Liver (tissue), 9 donors: ENCODE results near the gene DNM3. TPM values are rescaled to one million over a fixed set of nuclear protein-coding genes. Genes with fewer than 3 reads are reported as not detected.

ENCODE experiments used
- DNase-seq: peaks from one replicate; pipeline ENCODE4 v3.0.0-alpha.2; 2017; ENCODE audit warnings: low spot score
- H3K27ac ChIP-seq, 2 donors: one replicate each; pipeline ENCODE4 v1.7.0; 2013; ENCODE audit warnings: inconsistent platforms in 2 of 2, low read length in 2 of 2, control low read depth in 1 of 2, low read depth in 1 of 2, mild to moderate bottlenecking in 1 of 2
- H3K27me3 ChIP-seq, 4 donors: one replicate each; pipeline versions ENCODE4 v1.6.1 to v1.7.0; 2013; ENCODE audit warnings: low read length in 3 of 4, inconsistent platforms in 1 of 4, mild to moderate bottlenecking in 1 of 4, moderate library complexity in 1 of 4; ENCODE audit not compliant: control insufficient read depth in 4 of 4, insufficient read depth in 4 of 4
- H3K36me3 ChIP-seq, 4 donors: one replicate each; pipeline versions ENCODE4 v1.6.1 to v1.7.0; 2013; ENCODE audit warnings: low read length in 3 of 4, mild to moderate bottlenecking in 3 of 4, low read depth in 1 of 4, moderate library complexity in 1 of 4; ENCODE audit not compliant: control insufficient read depth in 4 of 4, insufficient read depth in 3 of 4
- H3K4me1 ChIP-seq, 4 donors: one replicate each; pipeline versions ENCODE4 v1.6.1 to v1.7.0; 2013; ENCODE audit warnings: low read length in 3 of 4, mild to moderate bottlenecking in 3 of 4, moderate library complexity in 1 of 4; ENCODE audit not compliant: control insufficient read depth in 4 of 4, insufficient read depth in 4 of 4
- H3K4me3 ChIP-seq, 3 donors: one replicate each; pipeline versions ENCODE4 v1.6.1 to v1.7.0; 2013; ENCODE audit warnings: low read length in 3 of 3, control low read depth in 1 of 3, low read depth in 1 of 3, mild to moderate bottlenecking in 1 of 3
- H3K9ac ChIP-seq, 2 donors: one replicate each; pipeline ENCODE4 v1.7.0; 2013; ENCODE audit warnings: low read length in 2 of 2, mild to moderate bottlenecking in 2 of 2, moderate library complexity in 2 of 2, control low read depth in 1 of 2, low read depth in 1 of 2
- H3K9me3 ChIP-seq, 4 donors: one replicate each; pipeline versions ENCODE4 v1.6.1 to v1.7.0; 2013; ENCODE audit warnings: low read length in 3 of 4; ENCODE audit not compliant: control insufficient read depth in 4 of 4
- FOXA1 ChIP-seq: IDR thresholded peaks from 2 replicates; pipeline ENCODE4 v1.6.1; 2016; ENCODE audit warnings: antibody characterized with exemption
- GABPA ChIP-seq, 2 donors: IDR thresholded peaks in 1 of 2; conservative IDR thresholded peaks in 1 of 2; 2 replicates each; pipeline ENCODE4 v1.6.1; 2016; ENCODE audit warnings: antibody characterized with exemption in 2 of 2, mild to moderate bottlenecking in 1 of 2, moderate library complexity in 1 of 2
- HNF4A ChIP-seq, 2 donors: conservative IDR thresholded peaks; 2 replicates each; pipeline ENCODE4 v1.6.1; 2016; ENCODE audit warnings: antibody characterized with exemption in 2 of 2, mild to moderate bottlenecking in 2 of 2
- HNF4G ChIP-seq: IDR thresholded peaks from 2 replicates; pipeline ENCODE4 v1.6.1; 2016; ENCODE audit warnings: antibody characterized with exemption
- JUND ChIP-seq, 2 donors: IDR thresholded peaks; 2 replicates each; pipeline ENCODE4 v1.6.1; 2016; ENCODE audit warnings: antibody characterized with exemption in 2 of 2
- MAX ChIP-seq: IDR thresholded peaks from 2 replicates; pipeline ENCODE4 v1.6.1; 2016; ENCODE audit warnings: antibody characterized with exemption
- NR2F2 ChIP-seq: IDR thresholded peaks from 2 replicates; pipeline ENCODE4 v1.6.1; 2016; ENCODE audit warnings: antibody characterized with exemption
- RAD21 ChIP-seq, 2 donors: IDR thresholded peaks; 2 replicates each; pipeline ENCODE4 v1.6.1; 2016; ENCODE audit warnings: antibody characterized with exemption in 2 of 2, mild to moderate bottlenecking in 2 of 2
- RXRA ChIP-seq, 2 donors: IDR thresholded peaks; 2 replicates each; pipeline ENCODE4 v1.6.1; 2017 to 2018; ENCODE audit warnings: antibody characterized with exemption in 2 of 2, mild to moderate bottlenecking in 1 of 2
- TAF1 ChIP-seq: conservative IDR thresholded peaks from 2 replicates; pipeline ENCODE4 v1.6.1; 2016; ENCODE audit warnings: antibody characterized with exemption, mild to moderate bottlenecking
- YY1 ChIP-seq: IDR thresholded peaks from 2 replicates; pipeline ENCODE4 v1.6.1; 2016; ENCODE audit warnings: antibody characterized with exemption, mild to moderate bottlenecking
- ZBTB33 ChIP-seq: IDR thresholded peaks from 2 replicates; pipeline ENCODE4 v1.6.1; 2016; ENCODE audit warnings: antibody characterized with exemption
- WGBS: extraction: QIAGEN DNeasy Blood & Tissue Kit; methylation state at CpG from one replicate; pipeline ENCODE4 v1.1.7; 2013; 5-methylcytosine and 5-hydroxymethylcytosine counted together
- polyA plus RNA-seq, 2 donors: library from polyadenylated mRNA; stranded (reverse) in 1 of 2; unstranded in 1 of 2; fragments of 200-250 nt in 1 of 2; fragments of >200 nt in 1 of 2; fragmentation: Nextera tagmentation in 1 of 2; extraction: Ambion mirVana in 1 of 2; gene quantifications; one replicate each; pipeline versions ENCODE4 v1.2.1 to v1.2.3, GENCODE V29; 2013 to 2015
- total RNA-seq, 2 donors: library from RNA; depleted of rRNA; stranded (reverse); fragments of >200 nt; gene quantifications; one replicate each; pipeline ENCODE4 v1.2.3, GENCODE V29; 2014
- TF ChIP-seq, protein P1 (sequence below): IDR thresholded peaks from 2 replicates; pipeline ENCODE4 v1.6.1; 2016; ENCODE audit warnings: antibody characterized with exemption, mild to moderate bottlenecking
- TF ChIP-seq, protein P2 (sequence below): fragments of 150-350 bp; IDR thresholded peaks from 2 replicates; pipeline ENCODE4 v1.5.1; 2017; ENCODE audit warnings: improper control_type of control experiment, low read depth, low read length; ENCODE audit not compliant: missing input control
- TF ChIP-seq, protein P3 (sequence below): IDR thresholded peaks from 2 replicates; pipeline ENCODE4 v1.6.1; 2016; ENCODE audit warnings: antibody characterized with exemption
- donor health status: healthy.
- donor health status: healthy.
- donor health status: healthy.
- donor health status: healthy.
- donor health status: healthy.

DNM3 gene
- total and polyA plus RNA-seq, 4 donors = 0.08 to 3.2 (median 1.0) TPM

- H3K4me3 ChIP-seq = no peak overlapping the region
- 77% methylated on average over 4 of the region's 4 CpGs for WGBS
- no peaks in the 10 kb centered on the region for H3K9me3 ChIP-seq
- H3K4me1 ChIP-seq = no peaks in the 10 kb centered on the region
- TF ChIP-seq MAX (no peak), GABPA (IDR thresholded peaks at IDR 0.05 in 1 of 2, conservative IDR thresholded peaks at IDR 0.05 in 1 of 2) (no peak), FOXA1 (no peak), HNF4A (conservative IDR thresholded peaks at IDR 0.05) (no peak), HNF4G (no peak), NR2F2 (no peak)
- TF ChIP-seq, protein P1, sequence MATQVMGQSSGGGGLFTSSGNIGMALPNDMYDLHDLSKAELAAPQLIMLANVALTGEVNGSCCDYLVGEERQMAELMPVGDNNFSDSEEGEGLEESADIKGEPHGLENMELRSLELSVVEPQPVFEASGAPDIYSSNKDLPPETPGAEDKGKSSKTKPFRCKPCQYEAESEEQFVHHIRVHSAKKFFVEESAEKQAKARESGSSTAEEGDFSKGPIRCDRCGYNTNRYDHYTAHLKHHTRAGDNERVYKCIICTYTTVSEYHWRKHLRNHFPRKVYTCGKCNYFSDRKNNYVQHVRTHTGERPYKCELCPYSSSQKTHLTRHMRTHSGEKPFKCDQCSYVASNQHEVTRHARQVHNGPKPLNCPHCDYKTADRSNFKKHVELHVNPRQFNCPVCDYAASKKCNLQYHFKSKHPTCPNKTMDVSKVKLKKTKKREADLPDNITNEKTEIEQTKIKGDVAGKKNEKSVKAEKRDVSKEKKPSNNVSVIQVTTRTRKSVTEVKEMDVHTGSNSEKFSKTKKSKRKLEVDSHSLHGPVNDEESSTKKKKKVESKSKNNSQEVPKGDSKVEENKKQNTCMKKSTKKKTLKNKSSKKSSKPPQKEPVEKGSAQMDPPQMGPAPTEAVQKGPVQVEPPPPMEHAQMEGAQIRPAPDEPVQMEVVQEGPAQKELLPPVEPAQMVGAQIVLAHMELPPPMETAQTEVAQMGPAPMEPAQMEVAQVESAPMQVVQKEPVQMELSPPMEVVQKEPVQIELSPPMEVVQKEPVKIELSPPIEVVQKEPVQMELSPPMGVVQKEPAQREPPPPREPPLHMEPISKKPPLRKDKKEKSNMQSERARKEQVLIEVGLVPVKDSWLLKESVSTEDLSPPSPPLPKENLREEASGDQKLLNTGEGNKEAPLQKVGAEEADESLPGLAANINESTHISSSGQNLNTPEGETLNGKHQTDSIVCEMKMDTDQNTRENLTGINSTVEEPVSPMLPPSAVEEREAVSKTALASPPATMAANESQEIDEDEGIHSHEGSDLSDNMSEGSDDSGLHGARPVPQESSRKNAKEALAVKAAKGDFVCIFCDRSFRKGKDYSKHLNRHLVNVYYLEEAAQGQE = no peak
- H3K27me3 ChIP-seq = no peaks in the 10 kb centered on the region
- H3K27ac ChIP-seq = no peak overlapping the region
- H3K9ac ChIP-seq = no peak overlapping the region
- no peaks in the 10 kb centered on the region for H3K36me3 ChIP-seq
- DNase-seq = no peak
Measured at GRCh38 chr1:172328266-172328665, 487.0 kb downstream of the DNM3 start.

GRCh38 chr1:172332230-172332629, 490.9 kb downstream of the DNM3 start:
- H3K27ac ChIP-seq = no peak overlapping the region
- no peak overlapping the region for H3K4me3 ChIP-seq
- TF ChIP-seq RXRA (IDR thresholded peaks at IDR 0.05) (no peak), NR2F2 (no peak), FOXA1 (no peak), JUND (IDR thresholded peaks at IDR 0.05) (no peak), TAF1 (no peak), HNF4G (no peak), MAX (no peak), YY1 (no peak), GABPA (IDR thresholded peaks at IDR 0.05 in 1 of 2, conservative IDR thresholded peaks at IDR 0.05 in 1 of 2) (no peak), RAD21 (IDR thresholded peaks at IDR 0.05) (no peak), ZBTB33 (no peak)
- TF ChIP-seq, protein P1 = no peak
- TF ChIP-seq, protein P2, sequence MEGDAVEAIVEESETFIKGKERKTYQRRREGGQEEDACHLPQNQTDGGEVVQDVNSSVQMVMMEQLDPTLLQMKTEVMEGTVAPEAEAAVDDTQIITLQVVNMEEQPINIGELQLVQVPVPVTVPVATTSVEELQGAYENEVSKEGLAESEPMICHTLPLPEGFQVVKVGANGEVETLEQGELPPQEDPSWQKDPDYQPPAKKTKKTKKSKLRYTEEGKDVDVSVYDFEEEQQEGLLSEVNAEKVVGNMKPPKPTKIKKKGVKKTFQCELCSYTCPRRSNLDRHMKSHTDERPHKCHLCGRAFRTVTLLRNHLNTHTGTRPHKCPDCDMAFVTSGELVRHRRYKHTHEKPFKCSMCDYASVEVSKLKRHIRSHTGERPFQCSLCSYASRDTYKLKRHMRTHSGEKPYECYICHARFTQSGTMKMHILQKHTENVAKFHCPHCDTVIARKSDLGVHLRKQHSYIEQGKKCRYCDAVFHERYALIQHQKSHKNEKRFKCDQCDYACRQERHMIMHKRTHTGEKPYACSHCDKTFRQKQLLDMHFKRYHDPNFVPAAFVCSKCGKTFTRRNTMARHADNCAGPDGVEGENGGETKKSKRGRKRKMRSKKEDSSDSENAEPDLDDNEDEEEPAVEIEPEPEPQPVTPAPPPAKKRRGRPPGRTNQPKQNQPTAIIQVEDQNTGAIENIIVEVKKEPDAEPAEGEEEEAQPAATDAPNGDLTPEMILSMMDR = no peak
- TF ChIP-seq, protein P3, sequence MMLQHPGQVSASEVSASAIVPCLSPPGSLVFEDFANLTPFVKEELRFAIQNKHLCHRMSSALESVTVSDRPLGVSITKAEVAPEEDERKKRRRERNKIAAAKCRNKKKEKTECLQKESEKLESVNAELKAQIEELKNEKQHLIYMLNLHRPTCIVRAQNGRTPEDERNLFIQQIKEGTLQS = no peak
- no peak for DNase-seq
- H3K9ac ChIP-seq = no peak overlapping the region
- H3K9me3 ChIP-seq = no peaks in the 10 kb centered on the region
- WGBS = 82% methylated on average over 4 of the region's 4 CpGs
- no peaks in the 10 kb centered on the region for H3K4me1 ChIP-seq
- H3K27me3 ChIP-seq = no peaks in the 10 kb centered on the region
- no peaks in the 10 kb centered on the region for H3K36me3 ChIP-seq
